Eye (tissue), 1 donor: ENCODE data around the gene ADARB2.
"Not testable (repeated sequence)": the region's sequence is repeated elsewhere in the genome, so short reads cannot be mapped to it uniquely, and the experiment has no call there.

Source experiments
- DNase-seq: peaks from one replicate; pipeline ENCODE4 v3.0.0-alpha.2; 2015

ADARB2 gene

GRCh38 chr10:1173091-1173490 lies 564.2 kb downstream of the ADARB2 start:
- DNase-seq: no peak

- no peak for DNase-seq
These were observed 564.9 kb downstream of the ADARB2 start for GRCh38 chr10:1172256-1172984.

- no peak for DNase-seq
These were observed 565.7 kb downstream of the ADARB2 start for GRCh38 chr10:1171586-1171985.

GRCh38 chr10:1171182-1171581 lies 566.1 kb downstream of the ADARB2 start:
- no peak for DNase-seq

GRCh38 chr10:1170867-1171180 lies 566.5 kb downstream of the ADARB2 start:
- no peak for DNase-seq

- no peak for DNase-seq
These were observed 567.1 kb downstream of the ADARB2 start for GRCh38 chr10:1169981-1170866.

GRCh38 chr10:1169186-1169885 lies 568.0 kb downstream of the ADARB2 start:
- no peak for DNase-seq

GRCh38 chr10:1168763-1169162 lies 568.6 kb downstream of the ADARB2 start:
- DNase-seq: no peak

- DNase-seq: no peak
These were observed 570.5 kb downstream of the ADARB2 start for GRCh38 chr10:1166828-1167275.

- DNase-seq: no peak
These were observed 571.1 kb downstream of the ADARB2 start for GRCh38 chr10:1166101-1166827.

- DNase-seq: no peak
These were observed 573.5 kb downstream of the ADARB2 start for GRCh38 chr10:1163831-1164230.

- no peak for DNase-seq
These were observed 574.1 kb downstream of the ADARB2 start for GRCh38 chr10:1163204-1163660.

GRCh38 chr10:1162481-1163203 lies 574.7 kb downstream of the ADARB2 start:
- no peak for DNase-seq

- not testable (repeated sequence) for DNase-seq
These were observed 576.0 kb downstream of the ADARB2 start for GRCh38 chr10:1161315-1161673.

- no peak for DNase-seq
These were observed 576.6 kb downstream of the ADARB2 start for GRCh38 chr10:1160561-1161314.

- no peak for DNase-seq
These were observed 577.9 kb downstream of the ADARB2 start for GRCh38 chr10:1159131-1160061.

- not testable (repeated sequence) for DNase-seq
These were observed 578.8 kb downstream of the ADARB2 start for GRCh38 chr10:1158536-1158935.

- no peak for DNase-seq
These were observed 579.3 kb downstream of the ADARB2 start for GRCh38 chr10:1158066-1158465.

GRCh38 chr10:1157615-1157933 lies 579.8 kb downstream of the ADARB2 start:
- DNase-seq: no peak

- no peak for DNase-seq
These were observed 580.3 kb downstream of the ADARB2 start for GRCh38 chr10:1156921-1157614.
